GM18519 (cell line): ENCODE measurements around the gene TNFRSF18.
"Not testable (repeated sequence)": the region's sequence is repeated elsewhere in the genome, so short reads cannot be mapped to it uniquely, and the experiment has no call there.

Experiments
- ATAC-seq: cut with Tn5 transposase; IDR thresholded peaks from one replicate; pipeline ENCODE4 v1.9.1; 2021; ENCODE audit warnings: mild to moderate bottlenecking, moderate library complexity; ENCODE audit not compliant: unreplicated experiment, low FRiP score

The TNFRSF18 gene

DNA sequence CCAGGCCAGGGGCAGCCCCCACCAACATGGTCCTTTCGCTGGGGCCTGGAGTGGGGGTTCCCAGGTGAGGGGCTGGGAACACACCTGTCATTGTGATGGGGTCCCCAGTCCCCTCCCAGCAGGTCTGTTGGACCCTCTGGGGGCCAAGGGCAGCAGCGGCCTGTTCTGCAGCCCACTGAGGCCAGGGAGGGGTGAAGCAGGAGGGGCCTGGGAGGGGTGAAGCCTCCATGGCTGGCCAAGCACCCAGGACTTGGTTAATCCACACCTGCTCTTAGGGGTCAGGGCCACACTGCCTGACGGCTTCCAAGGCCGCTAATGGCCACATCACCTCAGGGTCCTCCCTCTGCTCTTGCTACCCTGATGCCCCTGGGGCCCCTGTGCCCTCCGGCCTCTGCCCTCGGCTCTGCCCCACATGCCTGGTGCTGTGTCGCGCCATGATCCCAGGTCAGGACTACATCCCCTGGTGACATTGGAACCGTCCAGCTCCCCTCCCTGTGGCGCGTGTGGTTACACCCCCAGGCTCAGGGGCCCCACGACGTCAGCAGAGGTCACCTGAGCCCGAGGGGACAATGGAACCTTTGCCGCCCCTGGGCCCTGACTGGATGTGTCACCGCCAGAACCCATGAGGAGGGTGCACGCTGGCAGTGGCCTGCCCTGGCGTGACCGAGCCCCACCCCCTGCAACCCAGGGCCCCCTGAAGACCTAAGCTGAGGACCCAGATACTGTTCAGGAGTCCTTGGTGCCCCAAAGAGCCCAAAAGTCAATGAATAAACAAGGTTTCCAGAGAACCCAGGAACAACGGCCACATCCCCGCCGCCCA lies 7.0 kb downstream of the TNFRSF18 start:
- ATAC-seq, result no peak

DNA sequence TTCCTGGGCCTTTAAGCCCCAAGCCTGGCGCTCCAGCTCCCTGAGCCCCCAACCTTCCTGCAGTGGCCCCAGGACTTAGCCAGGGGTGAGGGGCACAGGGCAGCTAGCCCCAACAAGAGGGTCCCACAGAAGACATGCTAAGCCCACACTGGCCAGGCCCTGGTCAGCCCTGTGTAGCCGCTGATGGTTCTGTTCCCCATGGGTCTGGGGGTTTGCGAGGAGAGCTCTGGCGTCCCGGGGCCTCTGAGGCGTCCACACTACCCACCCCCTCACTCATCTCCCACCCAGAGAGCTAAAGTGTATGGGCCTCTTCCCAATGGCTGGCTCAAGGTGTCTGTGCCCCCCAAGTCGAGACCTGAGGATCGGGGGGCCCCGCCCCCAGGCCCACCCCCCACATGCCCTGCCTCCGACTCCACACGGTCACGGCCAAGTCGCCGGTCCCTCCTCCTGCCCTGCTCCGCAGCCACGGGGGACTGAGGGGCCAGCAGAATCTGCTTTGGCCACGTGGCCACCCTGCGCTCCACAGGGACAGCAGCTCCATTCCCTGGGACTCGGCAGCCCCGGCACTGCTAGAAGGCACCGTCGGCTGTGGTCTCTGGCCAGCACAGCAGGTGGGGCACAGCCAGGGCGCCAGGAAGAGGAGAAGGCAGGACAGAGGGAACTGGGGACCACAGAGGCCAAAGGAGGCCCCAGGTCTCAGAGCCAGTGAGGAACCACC lies 7.8 kb downstream of the TNFRSF18 start:
- no peak for ATAC-seq

DNA sequence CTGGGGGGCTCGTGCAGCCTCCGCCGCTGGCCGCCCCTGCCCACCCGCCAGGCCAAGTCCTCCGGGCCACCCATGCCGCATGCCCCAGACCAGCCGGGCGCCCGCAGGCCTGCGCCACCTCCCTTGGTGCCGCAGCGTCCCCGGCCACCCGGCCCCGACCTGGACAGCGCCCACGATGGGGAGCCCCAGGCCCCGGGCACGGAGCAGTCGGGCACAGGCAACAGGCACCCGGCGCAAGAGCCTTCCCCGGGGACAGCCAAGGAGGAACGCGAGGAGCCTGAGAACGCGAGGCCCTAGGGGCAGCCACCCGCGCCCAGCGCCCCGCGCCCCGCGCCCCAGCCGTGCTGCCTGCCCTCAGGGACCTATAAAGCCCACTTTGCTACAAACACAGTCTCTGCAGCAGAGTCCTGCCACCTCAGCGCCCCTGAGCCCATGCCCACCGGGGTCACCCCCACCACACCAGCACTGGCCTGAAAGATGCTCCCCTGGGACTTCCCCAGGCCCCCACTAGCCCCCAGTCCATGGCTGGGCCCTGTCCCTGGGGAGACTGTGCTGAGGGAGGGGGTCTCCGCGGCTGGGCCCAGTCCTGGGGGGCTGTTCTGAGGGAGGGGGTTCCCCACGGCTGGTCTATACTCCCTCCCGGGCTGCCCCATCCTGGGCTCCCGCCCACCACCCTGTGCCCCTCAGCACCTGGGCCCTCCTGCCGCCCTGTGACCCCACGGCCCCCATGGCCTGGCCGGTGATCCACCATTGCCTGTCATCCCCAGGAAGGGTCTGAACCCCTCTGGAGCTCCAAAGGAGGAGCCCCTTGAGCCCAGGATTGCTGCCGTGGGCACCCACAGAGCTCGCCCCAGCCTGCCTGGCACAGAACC lies 8.6 kb downstream of the TNFRSF18 start:
- ATAC-seq, result no peak

DNA sequence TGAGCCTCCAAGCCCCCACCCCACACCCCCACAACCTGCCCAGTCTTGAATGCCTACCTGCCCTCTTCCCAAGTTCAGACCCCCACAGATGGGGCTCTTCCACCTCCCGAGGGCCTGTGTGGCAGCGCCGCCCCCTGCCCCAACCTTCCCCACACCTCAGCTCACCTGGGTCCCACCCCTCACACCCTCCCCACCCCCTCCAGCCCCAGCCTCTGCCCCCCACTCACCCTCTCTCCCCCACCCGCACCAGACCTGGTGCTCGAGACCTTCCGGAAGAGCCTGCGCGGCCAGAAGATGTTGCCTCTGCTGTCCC lies 9.2 kb downstream of the TNFRSF18 start:
- ATAC-seq, result no peak

DNA sequence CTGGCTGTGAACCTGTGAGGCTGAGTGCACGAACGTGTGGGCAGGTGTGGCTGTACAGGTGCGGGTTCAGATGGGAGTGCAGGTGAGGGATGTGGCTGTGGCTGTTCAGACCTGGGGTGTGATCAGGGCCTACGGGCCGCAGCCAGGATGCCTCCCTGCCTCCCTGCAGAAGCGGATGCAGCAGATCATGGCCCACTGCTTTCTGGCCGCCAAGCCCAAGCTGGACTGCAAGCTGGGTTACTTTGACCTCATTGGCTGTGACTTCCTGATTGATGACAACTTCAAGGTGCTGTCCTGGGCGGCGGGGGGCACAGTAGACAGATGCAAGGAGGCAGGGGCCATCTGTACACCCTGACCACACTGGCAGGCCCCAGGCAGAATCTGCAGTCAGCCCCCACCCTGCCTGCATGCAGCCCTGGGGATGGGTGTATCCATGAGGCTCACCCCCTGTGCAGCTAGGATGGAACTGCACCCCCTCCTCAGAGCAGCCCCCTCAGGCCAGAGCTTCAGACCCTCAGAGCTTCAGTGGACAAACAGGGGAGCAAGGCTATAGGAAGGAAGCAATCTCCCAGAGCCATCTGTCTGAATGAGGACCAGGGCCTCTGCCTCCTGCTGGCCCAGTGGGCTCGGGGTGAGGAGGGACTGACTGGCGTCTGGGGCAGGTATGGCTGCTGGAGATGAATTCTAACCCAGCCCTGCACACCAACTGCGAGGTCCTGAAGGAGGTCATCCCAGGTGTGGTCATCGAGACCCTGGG lies 9.8 kb downstream of the TNFRSF18 start:
- ATAC-seq, result no peak

DNA sequence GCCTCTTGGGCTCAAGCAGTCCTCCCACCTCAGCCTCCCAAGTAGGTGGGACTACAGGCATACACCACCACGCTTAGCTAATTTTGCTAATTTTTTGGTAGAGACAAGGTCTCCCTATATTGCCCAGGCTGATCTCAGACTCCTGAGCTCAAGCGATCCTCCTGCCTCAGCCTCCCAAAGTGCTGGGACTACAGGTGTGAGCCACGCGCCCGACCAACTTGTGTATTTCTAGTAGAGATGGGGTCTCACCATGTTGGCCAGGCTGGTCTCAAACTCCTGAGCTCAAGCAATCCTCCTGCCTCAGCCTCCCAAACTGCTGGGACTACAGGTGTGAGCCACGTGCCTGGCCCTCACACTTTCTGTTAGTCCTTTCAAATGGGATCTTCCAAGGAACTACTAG lies 10.7 kb downstream of the TNFRSF18 start:
- not testable (repeated sequence) for ATAC-seq

DNA sequence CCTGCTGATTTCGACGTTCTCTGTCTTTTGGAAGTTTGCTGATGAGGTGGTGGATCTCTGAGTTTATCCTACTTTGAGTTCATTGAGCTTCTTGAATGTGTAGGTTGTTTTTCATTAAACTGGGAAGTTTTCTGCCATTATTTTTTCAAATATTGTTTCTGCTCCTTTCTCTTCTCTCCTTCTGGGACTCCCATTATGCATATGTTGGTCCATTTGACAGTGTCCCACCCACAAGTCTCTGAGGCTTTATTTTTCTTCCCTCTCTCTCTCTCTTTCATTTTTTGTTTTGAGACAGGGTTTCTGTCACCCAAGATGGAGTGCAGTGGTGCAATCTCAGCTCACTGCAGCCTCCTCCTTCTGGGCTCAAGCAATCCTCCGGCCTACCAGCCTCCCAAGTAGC lies 11.7 kb downstream of the TNFRSF18 start:
- no peak for ATAC-seq

DNA sequence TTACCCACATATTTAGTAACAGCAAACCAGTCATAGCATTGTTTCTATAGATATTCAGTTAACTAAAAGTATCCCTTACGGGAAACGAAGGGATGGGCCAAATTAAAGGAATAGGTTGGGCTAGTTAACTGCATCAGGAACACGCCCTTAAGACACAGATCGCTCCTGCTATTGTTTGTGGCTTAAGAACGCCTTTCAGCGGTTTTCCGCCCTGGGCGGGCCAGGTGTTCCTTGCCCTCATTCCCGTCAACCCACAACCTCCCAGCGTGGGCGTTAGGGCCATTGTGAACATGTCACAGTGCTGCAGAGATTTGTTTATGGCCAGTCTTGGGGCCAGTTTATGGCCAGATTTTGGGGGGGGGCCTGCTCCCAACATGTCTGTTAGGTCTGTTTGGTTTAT lies 14.7 kb downstream of the TNFRSF18 start:
- ATAC-seq, result no peak

DNA sequence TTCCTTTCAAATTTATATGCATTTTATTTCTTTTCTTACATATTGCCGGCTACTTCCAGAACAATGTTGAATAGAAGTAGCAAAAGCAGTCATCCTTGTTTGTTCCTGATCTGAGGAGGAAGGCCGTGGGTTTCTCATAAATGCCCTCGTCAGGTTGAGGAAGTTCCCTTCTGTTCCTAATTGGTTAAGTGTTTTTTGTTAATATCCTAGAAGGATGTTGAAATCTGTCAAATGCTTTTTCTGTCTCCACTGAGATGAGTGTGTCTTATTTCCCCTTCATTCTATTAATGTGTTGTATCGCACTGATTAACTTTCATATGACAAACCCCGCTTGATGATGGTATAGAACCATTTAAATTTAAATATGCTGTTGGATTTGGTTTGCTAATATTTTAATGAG lies 17.3 kb downstream of the TNFRSF18 start:
- ATAC-seq, result no peak

DNA sequence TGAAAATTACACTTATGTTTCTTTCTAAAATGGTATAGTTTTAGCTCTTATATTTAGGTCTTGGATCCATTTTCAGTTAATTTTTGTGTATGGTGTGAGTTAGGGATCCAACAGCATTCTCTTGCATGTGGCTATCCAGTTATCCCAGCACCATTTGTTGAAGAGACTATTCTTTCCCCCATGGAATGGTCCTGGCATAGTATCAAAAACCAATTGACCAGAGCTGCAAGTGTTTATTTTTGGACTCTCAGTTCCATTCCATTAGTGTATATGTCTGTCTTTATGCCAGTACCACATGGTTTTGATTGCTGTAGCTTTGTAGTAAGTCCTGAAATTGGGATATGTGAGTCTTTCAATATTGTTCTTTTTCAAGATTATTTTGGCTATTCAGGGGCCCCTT lies 18.5 kb downstream of the TNFRSF18 start:
- ATAC-seq, result no peak

DNA sequence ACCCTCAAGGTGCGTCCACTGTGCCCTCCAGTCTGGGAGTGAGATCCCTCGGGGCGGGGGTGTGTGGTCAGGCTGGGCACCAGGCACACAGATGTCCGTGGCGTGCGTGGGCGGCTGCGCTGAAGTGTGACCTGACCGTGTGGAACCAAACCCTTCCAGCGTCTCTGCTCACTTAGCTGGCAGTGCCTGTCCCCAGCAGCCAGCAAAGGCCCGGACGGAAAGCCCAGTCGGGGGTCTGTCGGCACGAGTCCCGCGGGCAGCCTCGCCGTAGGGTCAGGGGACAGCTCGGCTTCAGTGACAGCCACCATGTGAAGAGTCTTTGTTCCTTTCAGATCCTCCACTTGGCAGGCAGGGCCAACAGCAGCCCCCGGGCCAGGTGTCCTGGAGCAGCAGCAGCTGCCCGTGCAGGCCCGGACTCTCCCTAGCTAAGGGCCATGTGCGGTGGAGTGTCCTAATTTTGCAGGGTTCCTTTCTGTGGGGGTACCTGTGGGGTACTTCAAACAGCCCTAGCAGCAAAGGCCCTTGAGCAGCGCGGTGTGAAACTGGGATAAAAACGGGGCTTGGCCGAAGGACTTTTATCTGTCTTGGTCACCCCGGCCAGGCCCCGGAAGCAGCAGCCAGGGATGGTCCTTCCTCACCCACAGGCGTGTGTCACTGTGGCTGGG lies 21.2 kb downstream of the TNFRSF18 start:
- no peak for ATAC-seq

DNA sequence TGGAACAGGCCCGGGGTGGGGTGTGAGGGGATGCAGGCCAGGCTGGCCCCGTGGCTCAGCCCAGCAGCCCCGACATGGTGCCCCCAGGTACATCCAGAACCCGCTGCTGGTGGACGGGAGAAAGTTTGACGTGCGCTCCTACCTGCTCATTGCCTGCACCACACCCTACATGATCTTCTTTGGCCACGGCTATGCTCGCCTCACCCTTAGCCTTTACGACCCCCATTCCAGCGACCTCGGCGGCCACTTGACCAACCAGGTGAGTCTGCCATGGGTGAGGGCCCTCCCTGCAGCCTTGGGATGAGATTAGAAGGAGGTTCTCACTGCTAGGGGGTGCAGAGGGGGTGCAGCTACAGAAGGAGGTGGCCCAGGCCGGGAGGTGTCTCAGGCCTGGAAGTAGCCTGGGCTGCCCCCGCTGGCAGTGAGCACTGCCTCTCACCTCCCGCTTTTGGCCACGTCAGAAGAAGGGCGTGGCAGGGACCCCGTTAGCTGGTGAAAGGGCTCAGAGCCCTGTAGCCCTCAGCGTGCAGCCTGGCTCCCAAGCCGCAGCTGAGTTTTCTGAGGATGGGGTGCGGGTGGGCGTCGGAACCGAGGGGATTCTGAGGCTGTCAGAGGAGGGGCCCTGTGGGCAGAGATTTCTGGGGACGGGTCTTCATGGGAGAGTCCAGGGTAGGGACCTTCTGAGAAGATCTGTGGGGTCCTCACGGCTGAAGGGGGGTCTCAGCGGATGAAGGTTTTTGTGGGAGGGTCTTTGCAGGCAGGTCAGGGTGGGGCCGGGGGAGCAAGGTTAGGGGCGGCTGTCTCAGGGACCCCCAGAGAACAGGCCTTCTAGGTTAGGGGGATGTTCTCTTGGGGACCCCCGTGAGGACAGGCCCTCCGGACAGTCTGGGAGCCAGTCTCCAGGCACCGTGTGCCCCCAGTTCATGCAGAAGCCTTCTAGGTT lies 22.3 kb downstream of the TNFRSF18 start:
- no peak for ATAC-seq

DNA sequence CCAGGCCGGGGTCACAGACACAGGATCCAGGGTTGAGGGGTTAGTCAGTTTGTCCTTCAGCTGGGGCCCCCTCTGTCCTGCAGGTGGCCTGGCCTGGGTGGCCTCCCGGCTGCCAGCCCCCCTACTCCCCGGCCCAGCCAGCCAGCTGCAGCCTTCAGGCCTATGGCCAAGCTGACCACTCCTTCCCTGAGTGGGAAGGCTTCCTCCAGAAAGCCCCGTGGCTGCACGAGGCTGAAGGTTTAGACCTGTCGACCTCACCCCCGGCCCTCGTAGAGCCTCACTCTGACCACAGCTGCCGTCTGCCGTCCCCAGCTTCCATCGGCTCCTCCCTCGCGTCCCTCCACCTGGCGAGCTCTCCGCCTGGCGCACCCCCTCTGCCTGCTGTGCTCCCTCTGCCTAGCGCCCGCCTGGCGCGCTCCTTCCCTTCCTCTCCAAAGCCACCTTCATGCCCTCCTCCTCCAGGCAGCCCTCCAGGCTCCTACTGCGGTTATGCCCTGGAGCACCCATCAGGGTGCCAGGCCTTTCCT lies 23.1 kb downstream of the TNFRSF18 start:
- ATAC-seq, result no peak

DNA sequence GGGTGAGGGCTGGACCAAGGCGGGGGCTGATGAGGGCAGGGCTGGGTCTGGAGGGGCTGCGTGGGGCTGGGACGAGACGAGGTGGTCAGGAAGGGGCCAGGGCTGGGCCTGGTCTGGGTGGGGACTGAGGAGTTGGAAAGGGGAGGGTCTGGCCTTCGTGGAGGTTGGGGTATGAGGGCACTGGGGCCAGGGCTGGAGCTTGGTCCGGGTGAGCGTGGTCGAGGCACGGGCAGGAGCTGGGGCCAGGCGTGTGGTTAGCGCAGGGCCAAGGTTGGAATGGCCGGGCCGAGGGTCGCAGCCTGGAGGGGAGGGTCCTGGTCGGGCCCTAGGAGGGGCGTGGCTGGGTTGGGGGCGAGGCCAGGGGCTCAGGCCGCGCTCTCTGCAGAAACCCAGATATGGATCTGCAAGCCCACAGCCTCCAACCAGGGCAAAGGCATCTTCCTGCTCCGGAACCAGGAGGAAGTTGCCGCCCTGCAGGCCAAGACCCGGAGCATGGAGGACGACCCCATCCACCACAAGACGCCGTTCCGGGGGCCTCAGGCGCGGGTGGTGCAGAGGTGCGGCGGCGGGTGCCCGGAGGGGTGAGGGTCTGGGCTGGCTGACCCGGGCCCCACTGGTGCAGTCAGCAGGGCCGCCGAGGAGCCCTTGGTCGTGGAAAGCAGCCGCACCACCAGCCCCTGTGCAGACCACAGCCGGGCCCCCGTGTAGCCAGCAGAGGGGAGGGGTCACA lies 23.7 kb downstream of the TNFRSF18 start:
- no peak for ATAC-seq

DNA sequence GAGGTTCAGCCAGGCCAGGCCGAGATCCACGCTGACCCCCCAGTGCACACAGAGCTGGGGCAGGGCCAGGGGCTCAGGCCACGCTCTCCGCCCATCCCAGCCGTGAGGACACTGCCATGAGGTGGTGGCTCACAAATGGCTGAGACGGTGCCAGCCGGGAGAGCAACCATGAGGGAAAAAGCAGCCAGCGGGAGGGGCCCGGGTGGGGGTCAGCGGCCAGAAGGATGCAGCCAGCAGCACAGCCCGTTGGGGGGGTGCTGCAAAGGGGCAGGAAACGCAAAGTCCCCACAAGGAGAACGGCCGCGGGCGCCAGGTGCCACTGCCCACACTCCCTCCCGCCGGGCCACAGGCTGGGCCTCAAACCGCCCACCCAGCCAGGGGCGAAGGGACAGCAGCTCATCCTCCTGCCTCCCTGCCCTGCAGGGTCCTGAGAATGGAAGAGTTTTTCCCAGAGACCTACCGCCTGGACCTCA lies 24.4 kb downstream of the TNFRSF18 start:
- ATAC-seq, result no peak

DNA sequence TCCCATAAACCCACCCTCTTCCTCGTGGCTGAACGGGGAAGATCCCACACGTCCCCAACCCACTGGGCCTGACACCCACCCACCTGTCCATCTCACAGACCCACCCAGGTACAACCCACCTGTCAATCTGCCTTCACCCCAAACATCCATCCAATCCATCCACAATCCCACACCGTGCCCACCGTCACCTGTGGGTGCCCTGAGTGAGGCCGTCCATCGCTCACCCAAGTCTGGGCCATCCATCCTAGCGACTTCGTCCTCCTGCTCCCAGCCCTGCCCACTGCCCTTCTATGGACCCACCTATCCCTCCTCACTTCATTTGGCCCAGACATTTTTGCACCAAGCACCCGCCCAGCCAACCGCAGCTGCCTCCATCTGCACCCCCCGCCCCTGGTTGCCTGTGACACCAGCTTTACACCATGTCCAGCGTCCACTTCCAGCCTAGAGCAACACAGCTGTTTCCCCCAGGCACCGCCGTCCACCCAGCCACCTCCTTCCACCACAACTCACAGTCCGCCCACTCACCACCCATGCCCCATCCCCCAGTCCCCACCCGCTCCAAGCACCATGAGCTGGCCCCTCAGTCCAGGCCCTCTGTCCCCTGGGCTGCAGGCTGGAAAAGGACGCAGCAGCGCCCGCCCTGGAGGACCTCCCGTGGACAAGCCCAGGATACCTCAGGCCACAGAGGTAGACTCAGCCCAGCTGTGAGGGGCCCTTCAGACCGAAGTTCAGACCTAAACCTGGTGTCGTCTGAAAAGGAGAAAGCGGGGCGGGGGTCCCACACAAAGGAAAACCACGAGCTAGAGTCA lies 25.1 kb downstream of the TNFRSF18 start:
- no peak for ATAC-seq
